Vagina (tissue), 2 donors: Measurements from ENCODE around the gene CELA2B. TPM values are rescaled to one million over a fixed set of nuclear protein-coding genes. Genes with fewer than 3 reads are reported as not detected.
"Not testable (repeated sequence)": the region's sequence is repeated elsewhere in the genome, so short reads cannot be mapped to it uniquely, and the experiment has no call there.

Experiments
- DNase-seq, 2 donors: peaks; one replicate each; pipeline ENCODE4 v3.0.0-alpha.2; 2017; ENCODE audit errors: extremely low spot score in 2 of 2
- H3K27ac ChIP-seq: fragments of 200-600 bp; sonication (generic); one replicate; pipeline ENCODE4 v1.5.1; 2019
- H3K27me3 ChIP-seq: fragments of 200-600 bp; sonication (generic); one replicate; pipeline ENCODE4 v1.5.1; 2019
- H3K36me3 ChIP-seq, 2 donors: fragments of 200-600 bp; sonication (generic); one replicate each; pipeline ENCODE4 v1.5.1; 2017 to 2019
- H3K4me1 ChIP-seq: fragments of 200-600 bp; sonication (generic); one replicate; pipeline ENCODE4 v1.5.1; 2019
- H3K4me3 ChIP-seq, 2 donors: fragments of 200-600 bp; sonication (generic); 1 replicate in 1 of 2; 2 replicates in 1 of 2; pipeline ENCODE4 v1.5.1; 2016 to 2019
- H3K9me3 ChIP-seq: fragments of 200-600 bp; sonication (generic); one replicate; pipeline ENCODE4 v1.5.1; 2019
- POLR2A ChIP-seq, 2 donors: fragments of 450-650 bp; IDR thresholded peaks; one replicate each; pipeline ENCODE4 v1.6.1; 2017; ENCODE audit warnings: antibody characterized with exemption in 2 of 2, mild to moderate bottlenecking in 2 of 2, moderate library complexity in 2 of 2
- POLR2AphosphoS5 ChIP-seq, 2 donors: sonication (generic); formaldehyde crosslinking; IDR thresholded peaks; one replicate each; pipeline ENCODE4 v1.9.0; 2017; ENCODE audit warnings: antibody characterized with exemption in 2 of 2, mild to moderate bottlenecking in 2 of 2, low read depth in 1 of 2; ENCODE audit not compliant: insufficient read depth in 1 of 2
- intact Hi-C: fragments of 100-400 bp; cut with DNase I; formaldehyde crosslinking; loops from one replicate; pipeline ENCODE4 v1.15.1; 2023
- total RNA-seq: library from RNA; depleted of rRNA; stranded (reverse); fragments of >200 nt; gene quantifications from one replicate; pipeline ENCODE4 v1.2.3, GENCODE V29; 2016
- TF ChIP-seq, protein P1 (sequence below), 3 experiments: fragments of 450-650 bp in 2 of 3; fragments of 200-600 bp in 1 of 3; sonication (generic) in 1 of 3; IDR thresholded peaks; one replicate each; pipeline ENCODE4 v1.5.1; 2017 to 2019; ENCODE audit warnings: antibody characterized with exemption in 3 of 3, mild to moderate bottlenecking in 2 of 3, moderate library complexity in 2 of 3

Gene CELA2B
- total RNA-seq, 1 donor from 2014 or later: not detected

GRCh38 chr1:15452866-15453571, 22.9 kb upstream of the CELA2B start:
- no peaks in the 10 kb centered on the region for H3K4me1 ChIP-seq
- no peaks in the 10 kb centered on the region for H3K27me3 ChIP-seq
- no peak overlapping the region for H3K4me3 ChIP-seq
- no peak overlapping the region for H3K27ac ChIP-seq
- H3K36me3 ChIP-seq: no peaks in the 10 kb centered on the region
- no peak for DNase-seq
- no peaks in the 10 kb centered on the region for H3K9me3 ChIP-seq
- intact Hi-C loops: no loop called here
- no peak for TF ChIP-seq POLR2A (IDR thresholded peaks at IDR 0.05)
- TF ChIP-seq, protein P1, sequence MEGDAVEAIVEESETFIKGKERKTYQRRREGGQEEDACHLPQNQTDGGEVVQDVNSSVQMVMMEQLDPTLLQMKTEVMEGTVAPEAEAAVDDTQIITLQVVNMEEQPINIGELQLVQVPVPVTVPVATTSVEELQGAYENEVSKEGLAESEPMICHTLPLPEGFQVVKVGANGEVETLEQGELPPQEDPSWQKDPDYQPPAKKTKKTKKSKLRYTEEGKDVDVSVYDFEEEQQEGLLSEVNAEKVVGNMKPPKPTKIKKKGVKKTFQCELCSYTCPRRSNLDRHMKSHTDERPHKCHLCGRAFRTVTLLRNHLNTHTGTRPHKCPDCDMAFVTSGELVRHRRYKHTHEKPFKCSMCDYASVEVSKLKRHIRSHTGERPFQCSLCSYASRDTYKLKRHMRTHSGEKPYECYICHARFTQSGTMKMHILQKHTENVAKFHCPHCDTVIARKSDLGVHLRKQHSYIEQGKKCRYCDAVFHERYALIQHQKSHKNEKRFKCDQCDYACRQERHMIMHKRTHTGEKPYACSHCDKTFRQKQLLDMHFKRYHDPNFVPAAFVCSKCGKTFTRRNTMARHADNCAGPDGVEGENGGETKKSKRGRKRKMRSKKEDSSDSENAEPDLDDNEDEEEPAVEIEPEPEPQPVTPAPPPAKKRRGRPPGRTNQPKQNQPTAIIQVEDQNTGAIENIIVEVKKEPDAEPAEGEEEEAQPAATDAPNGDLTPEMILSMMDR (IDR thresholded peaks at IDR 0.05): no peak
- no peak for TF ChIP-seq POLR2AphosphoS5 (IDR thresholded peaks at IDR 0.05; ENCODE audit: insufficient read depth in 1 of 2, low read depth in 1 of 2)

DNA sequence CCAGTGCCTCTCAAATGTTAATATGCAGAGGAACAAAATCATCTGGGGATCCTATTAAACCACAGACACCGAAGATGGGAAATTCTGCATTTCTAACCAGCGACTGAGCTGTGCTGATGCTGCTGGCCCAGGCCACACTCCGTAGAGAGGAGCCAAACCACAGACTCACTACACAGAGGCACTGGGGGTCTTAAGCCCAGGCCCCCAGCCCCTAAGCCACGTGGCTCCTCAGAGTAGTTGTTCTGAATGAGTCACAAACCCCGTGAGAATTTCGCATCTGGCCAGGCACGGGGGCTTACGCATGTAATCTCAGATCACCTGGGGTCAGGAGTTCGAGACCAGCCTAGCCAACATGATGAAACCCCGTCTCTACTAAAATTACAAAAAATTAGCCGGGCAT, 22.2 kb upstream of the CELA2B start:
- intact Hi-C loops: no loop called here
- no peak overlapping the region for H3K27ac ChIP-seq
- no peaks in the 10 kb centered on the region for H3K9me3 ChIP-seq
- no peaks in the 10 kb centered on the region for H3K36me3 ChIP-seq
- no peak overlapping the region for H3K4me3 ChIP-seq
- H3K27me3 ChIP-seq: no peaks in the 10 kb centered on the region
- TF ChIP-seq, protein P1 (IDR thresholded peaks at IDR 0.05): no peak
- TF ChIP-seq POLR2A (IDR thresholded peaks at IDR 0.05) (no peak), POLR2AphosphoS5 (IDR thresholded peaks at IDR 0.05; ENCODE audit: insufficient read depth in 1 of 2, low read depth in 1 of 2) (no peak)
- H3K4me1 ChIP-seq: no peaks in the 10 kb centered on the region
- DNase-seq: no peak

DNA sequence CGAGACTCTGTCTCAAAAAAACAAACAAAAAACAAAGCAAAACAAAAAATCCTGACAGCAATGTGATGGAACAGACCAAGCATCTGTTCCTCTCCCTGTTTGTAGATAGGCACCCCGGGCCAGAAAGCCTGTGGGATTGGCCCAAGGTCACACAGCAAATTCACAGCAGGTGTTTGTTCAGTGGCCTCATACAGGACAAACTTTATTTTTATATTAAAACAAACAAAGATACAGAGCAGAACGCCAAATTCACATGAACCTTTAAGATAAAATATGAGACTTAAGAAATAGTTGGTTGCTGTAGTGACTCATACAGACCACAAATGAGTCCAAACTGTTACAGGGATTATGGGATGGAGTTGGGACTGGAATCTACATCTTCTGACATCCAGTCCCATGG, 21.6 kb upstream of the CELA2B start:
- no peak for DNase-seq
- Histone ChIP-seq H3K36me3 (no peaks in the 10 kb centered on the region), H3K27me3 (no peaks in the 10 kb centered on the region), H3K27ac (no peak overlapping the region), H3K4me1 (no peaks in the 10 kb centered on the region), H3K4me3 (no peak overlapping the region), H3K9me3 (no peaks in the 10 kb centered on the region)
- no peak for TF ChIP-seq POLR2A (IDR thresholded peaks at IDR 0.05)
- no peak for TF ChIP-seq POLR2AphosphoS5 (IDR thresholded peaks at IDR 0.05; ENCODE audit: insufficient read depth in 1 of 2, low read depth in 1 of 2)
- intact Hi-C loops: no loop called here

- no peak for DNase-seq
- no peaks in the 10 kb centered on the region for H3K36me3 ChIP-seq
- no peaks in the 10 kb centered on the region for H3K4me1 ChIP-seq
- intact Hi-C loops: no loop called here
- TF ChIP-seq POLR2A (IDR thresholded peaks at IDR 0.05): no peak
- TF ChIP-seq, protein P1 (IDR thresholded peaks at IDR 0.05): no peak
- no peak for TF ChIP-seq POLR2AphosphoS5 (IDR thresholded peaks at IDR 0.05; ENCODE audit: insufficient read depth in 1 of 2, low read depth in 1 of 2)
- H3K27me3 ChIP-seq: no peaks in the 10 kb centered on the region
- H3K9me3 ChIP-seq: no peaks in the 10 kb centered on the region
- no peak overlapping the region for H3K27ac ChIP-seq
- H3K4me3 ChIP-seq: no peak overlapping the region
Observed at GRCh38 chr1:15455522-15455921, 20.4 kb upstream of the CELA2B start.

DNA sequence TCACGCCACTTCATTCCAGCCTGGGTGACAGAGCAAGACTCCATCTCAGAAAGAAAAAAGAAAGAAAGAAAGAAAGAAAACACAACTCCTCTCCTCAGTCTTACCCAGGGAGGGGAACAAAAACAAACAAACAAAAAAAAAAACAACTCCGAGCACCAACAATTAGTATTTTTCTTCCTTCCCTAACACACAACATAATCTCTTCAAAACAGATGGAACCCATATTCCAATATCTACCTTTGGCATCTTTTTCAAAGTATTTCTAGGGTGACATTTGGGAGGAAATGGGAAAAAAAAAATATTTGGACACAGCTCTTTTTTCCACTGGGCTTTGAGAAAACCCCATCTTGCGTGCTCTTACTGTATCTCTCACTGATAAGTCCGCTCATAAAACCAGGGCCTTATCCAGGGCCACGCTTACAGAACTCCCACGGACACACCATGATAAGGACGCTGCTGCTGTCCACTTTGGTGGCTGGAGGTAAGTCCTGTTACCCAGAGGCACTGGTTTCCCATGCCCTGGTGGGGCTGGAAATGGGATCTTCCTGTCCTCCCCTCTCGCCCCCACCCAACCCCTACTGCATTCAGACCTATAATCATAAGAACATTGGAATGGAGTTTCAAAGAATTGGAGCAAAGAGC, 19.5 kb upstream of the CELA2B start, which contains the start of gene CELA2A:
Gene CELA2A (plus strand): TSS at position 420 of the 642 bp plus-strand sequence. CDS start 22 bp downstream, at position 442.
- no peak for DNase-seq
- H3K36me3 ChIP-seq: no peaks in the 10 kb centered on the region
- intact Hi-C loops: no loop called here
- H3K9me3 ChIP-seq: no peaks in the 10 kb centered on the region
- H3K27me3 ChIP-seq: no peaks in the 10 kb centered on the region
- H3K4me3 ChIP-seq: no peak within 1 kb of the TSS
- no peak for TF ChIP-seq POLR2A (IDR thresholded peaks at IDR 0.05)
- no peak within 1 kb of the TSS for H3K27ac ChIP-seq
- no peaks in the 10 kb centered on the region for H3K4me1 ChIP-seq

GRCh38 chr1:15457585-15457984, 18.3 kb upstream of the CELA2B start:
- TF ChIP-seq, protein P1 (IDR thresholded peaks at IDR 0.05): no peak
- TF ChIP-seq POLR2A (IDR thresholded peaks at IDR 0.05) (no peak), POLR2AphosphoS5 (IDR thresholded peaks at IDR 0.05; ENCODE audit: insufficient read depth in 1 of 2, low read depth in 1 of 2) (no peak)
- DNase-seq: no peak
- no peak overlapping the region for H3K27ac ChIP-seq
- H3K4me3 ChIP-seq: no peak overlapping the region
- H3K4me1 ChIP-seq: no peaks in the 10 kb centered on the region
- H3K27me3 ChIP-seq: no peaks in the 10 kb centered on the region
- no peaks in the 10 kb centered on the region for H3K9me3 ChIP-seq
- no peaks in the 10 kb centered on the region for H3K36me3 ChIP-seq
- intact Hi-C loops: no loop called here

GRCh38 chr1:15458388-15458787, 17.5 kb upstream of the CELA2B start:
- H3K36me3 ChIP-seq, H3K4me3 ChIP-seq, H3K27ac ChIP-seq, H3K9me3 ChIP-seq, DNase-seq, H3K27me3 ChIP-seq, H3K4me1 ChIP-seq, intact Hi-C loops: not testable (repeated sequence)
